Measurements from ENCODE around the gene CDC42EP1. TPM values are rescaled to one million over a fixed set of nuclear protein-coding genes. Genes with fewer than 3 reads are reported as not detected.
"Not testable (repeated sequence)": the region's sequence is repeated elsewhere in the genome, so short reads cannot be mapped to it uniquely, and the experiment has no call there.

The CDC42EP1 gene
- polyA plus RNA-seq, 1 experiment, result 36.3 TPM

DNA sequence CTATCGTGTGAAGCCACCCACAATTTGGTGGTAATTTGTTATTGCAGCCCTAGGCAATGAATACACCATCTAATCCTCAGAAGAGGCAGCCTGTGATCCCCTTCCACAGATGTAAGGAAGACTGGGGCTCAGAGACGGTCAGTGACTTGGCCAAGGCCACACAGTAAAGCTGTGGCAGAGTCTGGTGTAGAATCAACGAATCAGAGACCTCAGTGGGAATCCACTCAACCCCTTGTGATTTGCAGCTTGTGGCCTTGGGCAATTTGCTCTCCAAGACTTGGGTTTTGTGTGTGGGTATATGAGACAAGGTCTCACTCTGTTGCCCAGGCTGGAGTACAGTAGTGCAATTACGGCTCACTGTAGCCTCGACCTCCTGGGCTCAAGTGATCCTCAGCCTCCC lies 17.7 kb downstream of the CDC42EP1 start:
- ChIA-PET POLR2A (no interaction called here), CTCF (interaction anchor here (1.2 to 22.0 kb wide), 2 partner anchors 14 to 33 kb away, joined by 4 to 551 read pairs; no protein-coding TSS in a partner anchor)
- no peak for DNase-seq (ENCODE audit: low read depth)

DNA sequence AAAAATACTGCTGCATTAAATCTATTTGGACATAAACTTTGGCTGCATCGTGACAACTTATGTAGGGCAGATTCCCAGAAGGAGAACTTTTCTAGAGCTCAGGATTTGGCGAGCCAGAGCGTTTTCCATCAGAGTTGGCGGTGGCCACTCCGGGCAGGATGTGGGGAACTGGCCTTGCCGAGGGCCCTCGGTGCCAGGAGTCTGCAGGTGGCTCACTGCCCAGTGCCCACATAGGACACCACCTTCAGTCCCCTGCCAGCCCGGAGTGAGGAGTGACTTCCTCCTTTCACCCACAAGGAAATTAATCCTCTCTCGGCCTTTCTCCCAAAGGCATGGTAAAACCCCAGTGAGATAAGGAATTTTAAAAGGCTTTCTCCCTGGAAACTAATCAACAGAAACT lies 21.2 kb downstream of the CDC42EP1 start:
- Histone ChIP-seq H3K27me3 (ENCODE audit: control insufficient read depth, insufficient read depth, low read length) (peaks cover 3% of the 10 kb centered on the region), H3K4me3 (ENCODE audit: low read depth, low read length) (no peak overlapping the region), H3K36me3 (ENCODE audit: control insufficient read depth, insufficient read depth, low read length) (no peaks in the 10 kb centered on the region)
- POLR2A ChIA-PET, result no interaction called here
- TF ChIP-seq, protein P1, sequence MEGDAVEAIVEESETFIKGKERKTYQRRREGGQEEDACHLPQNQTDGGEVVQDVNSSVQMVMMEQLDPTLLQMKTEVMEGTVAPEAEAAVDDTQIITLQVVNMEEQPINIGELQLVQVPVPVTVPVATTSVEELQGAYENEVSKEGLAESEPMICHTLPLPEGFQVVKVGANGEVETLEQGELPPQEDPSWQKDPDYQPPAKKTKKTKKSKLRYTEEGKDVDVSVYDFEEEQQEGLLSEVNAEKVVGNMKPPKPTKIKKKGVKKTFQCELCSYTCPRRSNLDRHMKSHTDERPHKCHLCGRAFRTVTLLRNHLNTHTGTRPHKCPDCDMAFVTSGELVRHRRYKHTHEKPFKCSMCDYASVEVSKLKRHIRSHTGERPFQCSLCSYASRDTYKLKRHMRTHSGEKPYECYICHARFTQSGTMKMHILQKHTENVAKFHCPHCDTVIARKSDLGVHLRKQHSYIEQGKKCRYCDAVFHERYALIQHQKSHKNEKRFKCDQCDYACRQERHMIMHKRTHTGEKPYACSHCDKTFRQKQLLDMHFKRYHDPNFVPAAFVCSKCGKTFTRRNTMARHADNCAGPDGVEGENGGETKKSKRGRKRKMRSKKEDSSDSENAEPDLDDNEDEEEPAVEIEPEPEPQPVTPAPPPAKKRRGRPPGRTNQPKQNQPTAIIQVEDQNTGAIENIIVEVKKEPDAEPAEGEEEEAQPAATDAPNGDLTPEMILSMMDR (IDR thresholded peaks at IDR 0.05; ENCODE audit: insufficient read depth, low read depth, low read length), result no peak
- CTCF ChIA-PET, result interaction anchor here (1.1 to 3.5 kb wide), 3 partner anchors 10 to 35 kb away, joined by 3 to 18 read pairs (median 5); no protein-coding TSS in a partner anchor
- no peak for DNase-seq (ENCODE audit: low read depth)

More for the DNA sequence above, 17.7 kb downstream of the CDC42EP1 start:
- H3K36me3 ChIP-seq (ENCODE audit: control insufficient read depth, insufficient read depth, low read length), result no peaks in the 10 kb centered on the region
- TF ChIP-seq, protein P1 (IDR thresholded peaks at IDR 0.05; ENCODE audit: insufficient read depth, low read depth, low read length), result no peak
- H3K4me3 ChIP-seq (ENCODE audit: low read depth, low read length), result no peak overlapping the region
- no peaks in the 10 kb centered on the region for H3K27me3 ChIP-seq (ENCODE audit: control insufficient read depth, insufficient read depth, low read length)

DNA sequence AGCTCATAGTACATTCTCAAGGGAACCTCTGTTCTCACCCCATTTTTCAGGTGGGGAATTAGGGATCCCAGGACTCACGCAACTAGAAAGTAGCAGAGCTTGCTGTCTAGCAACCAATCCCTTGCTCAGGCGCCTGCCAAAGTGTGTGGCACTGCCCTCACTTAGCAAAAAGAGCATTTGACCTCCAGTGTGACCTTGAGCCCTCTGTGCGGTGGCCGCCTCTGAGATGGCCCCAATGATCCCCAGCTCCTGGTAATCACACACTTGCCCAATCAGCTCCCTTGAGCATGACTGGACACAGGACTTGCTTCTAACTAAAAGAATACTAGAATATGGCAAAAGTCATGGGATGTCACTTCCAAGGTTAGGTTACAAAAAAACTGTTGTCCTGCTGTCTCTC lies 22.2 kb downstream of the CDC42EP1 start:
- POLR2A ChIA-PET, result no interaction called here
- CTCF ChIA-PET, result interaction anchor here (1.2 to 16.0 kb wide), 4 partner anchors 9 to 40 kb away, joined by 3 to 338 read pairs (median 12); no protein-coding TSS in a partner anchor

DNA sequence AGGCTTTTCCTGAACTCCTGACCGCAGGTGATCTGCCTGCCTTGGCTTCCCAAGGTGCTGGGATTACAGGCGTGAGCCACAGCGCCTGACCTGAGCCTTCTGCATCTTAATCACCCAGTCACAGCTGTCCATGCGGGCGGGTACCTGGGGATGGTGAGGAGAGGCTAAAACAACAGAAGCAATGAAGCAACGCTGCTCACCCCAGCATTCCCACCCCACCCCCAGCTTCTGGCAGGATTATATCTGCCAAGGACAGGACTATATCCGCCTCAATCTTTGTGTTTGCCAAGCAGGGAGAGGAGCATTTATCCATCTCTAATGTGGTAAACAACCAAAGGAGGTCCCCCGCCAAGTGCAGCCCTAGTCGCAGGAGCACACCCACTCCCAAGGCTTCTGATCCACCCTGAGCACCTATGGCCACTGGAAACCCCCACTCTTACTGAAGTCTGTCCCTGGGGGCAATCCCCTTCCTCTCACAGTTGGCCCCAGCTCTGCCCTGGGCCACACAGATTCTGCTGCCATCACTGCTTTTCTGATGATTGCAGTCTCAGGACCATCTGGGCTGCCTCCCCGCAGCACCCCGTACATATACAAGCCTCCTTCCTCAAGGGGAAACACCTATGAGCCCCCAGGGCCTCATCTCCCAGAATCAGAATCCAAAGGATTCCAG lies 28.4 kb downstream of the CDC42EP1 start:
- Histone ChIP-seq H3K27me3 (ENCODE audit: control insufficient read depth, insufficient read depth, low read length) (peaks cover 10% of the 10 kb centered on the region), H3K4me3 (ENCODE audit: low read depth, low read length) (no peak overlapping the region), H3K36me3 (ENCODE audit: control insufficient read depth, insufficient read depth, low read length) (no peaks in the 10 kb centered on the region)
- no peak for DNase-seq (ENCODE audit: low read depth)
- TF ChIP-seq, protein P1 (IDR thresholded peaks at IDR 0.05; ENCODE audit: insufficient read depth, low read depth, low read length), result no peak
- POLR2A ChIA-PET, result no interaction called here
- CTCF ChIA-PET, result interaction anchor here (1.0 to 16.0 kb wide), 5 partner anchors 18 to 49 kb away, joined by 3 to 338 read pairs (median 8); no protein-coding TSS in a partner anchor

More for the DNA sequence above, 22.2 kb downstream of the CDC42EP1 start:
- TF ChIP-seq, protein P1 (IDR thresholded peaks at IDR 0.05; ENCODE audit: insufficient read depth, low read depth, low read length), result no peak
- Histone ChIP-seq H3K36me3 (ENCODE audit: control insufficient read depth, insufficient read depth, low read length) (no peaks in the 10 kb centered on the region), H3K27me3 (ENCODE audit: control insufficient read depth, insufficient read depth, low read length) (peaks cover 3% of the 10 kb centered on the region), H3K4me3 (ENCODE audit: low read depth, low read length) (no peak overlapping the region)
- no peak for DNase-seq (ENCODE audit: low read depth)

DNA sequence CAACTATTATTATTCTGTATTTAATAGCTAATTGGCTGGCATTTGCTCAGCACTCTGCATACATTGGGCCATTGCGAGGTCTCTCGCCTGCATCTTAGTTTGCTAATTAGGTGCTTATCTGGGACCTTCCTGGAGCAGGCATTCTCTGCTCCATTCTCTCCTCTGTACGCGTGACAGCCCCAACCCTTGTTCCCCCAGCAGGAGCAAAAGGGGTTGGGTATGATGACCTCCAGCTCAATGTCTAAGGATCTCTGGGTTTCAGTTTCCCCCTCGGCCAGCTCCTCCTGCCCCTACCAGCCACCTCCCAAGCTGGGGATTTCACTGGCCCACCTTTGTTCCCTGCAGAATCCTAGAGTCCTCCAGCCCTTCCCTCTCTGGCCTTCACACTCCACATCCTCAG lies 29.4 kb downstream of the CDC42EP1 start:
- CTCF ChIA-PET, result interaction anchor here (0.8 to 16.0 kb wide), 7 partner anchors 9 to 117 kb away, joined by 3 to 338 read pairs (median 7); partner anchors contain the start of gene LGALS2
- Histone ChIP-seq H3K4me3 (ENCODE audit: low read depth, low read length) (no peak overlapping the region), H3K36me3 (ENCODE audit: control insufficient read depth, insufficient read depth, low read length) (no peaks in the 10 kb centered on the region), H3K27me3 (ENCODE audit: control insufficient read depth, insufficient read depth, low read length) (peaks cover 9% of the 10 kb centered on the region)
- POLR2A ChIA-PET, result no interaction called here
- no peak for DNase-seq (ENCODE audit: low read depth)
- TF ChIP-seq, protein P1 (IDR thresholded peaks at IDR 0.05; ENCODE audit: insufficient read depth, low read depth, low read length), result no peak

DNA sequence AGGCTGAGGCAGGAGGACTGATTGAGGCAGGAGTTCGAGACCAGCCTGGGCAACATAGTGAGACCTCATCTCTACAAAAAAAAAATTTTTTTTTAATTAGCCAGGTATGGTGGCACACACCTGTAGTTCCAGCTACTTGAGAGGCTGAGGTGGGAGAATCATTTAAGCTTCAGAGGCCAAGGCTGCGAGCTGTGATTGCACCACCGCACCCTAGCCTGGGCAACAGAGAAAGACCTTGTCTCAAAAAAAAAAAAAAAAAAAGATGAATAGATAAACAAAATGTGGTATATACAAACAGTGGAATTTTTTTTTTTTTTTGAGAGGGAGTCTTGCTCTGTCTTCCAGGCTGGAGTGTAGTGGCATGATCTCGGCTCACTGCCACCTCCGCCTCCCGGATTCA lies 30.8 kb downstream of the CDC42EP1 start:
- CTCF ChIA-PET, result interaction anchor here (0.6 to 16.0 kb wide), 9 partner anchors 10 to 68 kb away, joined by 3 to 338 read pairs (median 8); partner anchors contain the start of gene LGALS2
- POLR2A ChIA-PET, result not testable (repeated sequence)

More for the DNA sequence above, 30.8 kb downstream of the CDC42EP1 start:
- DNase-seq (ENCODE audit: low read depth); H3K36me3 ChIP-seq (ENCODE audit: control insufficient read depth, insufficient read depth, low read length); H3K4me3 ChIP-seq (ENCODE audit: low read depth, low read length); H3K27me3 ChIP-seq (ENCODE audit: control insufficient read depth, insufficient read depth, low read length): not testable (repeated sequence)

Measured in BJ (cell line).